ENCODE results near the gene NEK6. TPM values are rescaled to one million over a fixed set of nuclear protein-coding genes. Genes with fewer than 3 reads are reported as not detected.
A peak's percentile ranks its signal among the peaks of the same experiment; 100 is the strongest.

The NEK6 gene
- total RNA-seq, 1 donor from 2014 or later = 24.4 TPM

- H3K27ac Mint-ChIP-seq = no peak overlapping the region
Measured at GRCh38 chr9:124283228-124283814, 25.6 kb downstream of the NEK6 start.

GRCh38 chr9:124284237-124284831 lies 26.6 kb downstream of the NEK6 start:
- no peak for DNase-seq (ENCODE audit: low spot score, unreplicated experiment)
- no peak overlapping the region for H3K27ac Mint-ChIP-seq
- no peak overlapping the region for H3K4me3 Mint-ChIP-seq (ENCODE audit: low read depth)
- H3K4me1 Mint-ChIP-seq (ENCODE audit: low read depth) = no peaks in the 10 kb centered on the region
- no peak for TF ChIP-seq CTCF (IDR thresholded peaks at IDR 0.05; ENCODE audit: unreplicated experiment)
- H3K9me3 Mint-ChIP-seq (ENCODE audit: low read depth) = no peaks in the 10 kb centered on the region
- H3K36me3 Mint-ChIP-seq (ENCODE audit: insufficient read depth) = peaks cover 1% of the 10 kb centered on the region
- no peaks in the 10 kb centered on the region for H3K27me3 Mint-ChIP-seq

More at GRCh38 chr9:124283228-124283814, 25.6 kb downstream of the NEK6 start:
- Mint-ChIP-seq H3K27me3 (no peaks in the 10 kb centered on the region), H3K4me1 (ENCODE audit: low read depth) (no peaks in the 10 kb centered on the region), H3K36me3 (ENCODE audit: insufficient read depth) (peaks cover 1% of the 10 kb centered on the region), H3K4me3 (ENCODE audit: low read depth) (no peak overlapping the region), H3K9me3 (ENCODE audit: low read depth) (no peaks in the 10 kb centered on the region)
- no peak for DNase-seq (ENCODE audit: low spot score, unreplicated experiment)
- no peak for TF ChIP-seq CTCF (IDR thresholded peaks at IDR 0.05; ENCODE audit: unreplicated experiment)

- H3K27ac Mint-ChIP-seq = no peak overlapping the region
- no peaks in the 10 kb centered on the region for H3K27me3 Mint-ChIP-seq
- TF ChIP-seq CTCF (IDR thresholded peaks at IDR 0.05; ENCODE audit: unreplicated experiment) = no peak
- H3K4me1 Mint-ChIP-seq (ENCODE audit: low read depth) = no peaks in the 10 kb centered on the region
- no peak for DNase-seq (ENCODE audit: low spot score, unreplicated experiment)
- H3K9me3 Mint-ChIP-seq (ENCODE audit: low read depth) = no peaks in the 10 kb centered on the region
- peaks cover 1% of the 10 kb centered on the region for H3K36me3 Mint-ChIP-seq (ENCODE audit: insufficient read depth)
- no peak overlapping the region for H3K4me3 Mint-ChIP-seq (ENCODE audit: low read depth)
Measured at GRCh38 chr9:124284940-124285441, 27.2 kb downstream of the NEK6 start.

- TF ChIP-seq CTCF (IDR thresholded peaks at IDR 0.05; ENCODE audit: unreplicated experiment) = no peak
Measured at GRCh38 chr9:124285490-124285889, 27.7 kb downstream of the NEK6 start.

GRCh38 chr9:124285903-124286291 lies 28.1 kb downstream of the NEK6 start:
- Mint-ChIP-seq H3K4me1 (ENCODE audit: low read depth) (no peaks in the 10 kb centered on the region), H3K9me3 (ENCODE audit: low read depth) (no peaks in the 10 kb centered on the region), H3K4me3 (ENCODE audit: low read depth) (no peak overlapping the region), H3K27me3 (no peaks in the 10 kb centered on the region), H3K36me3 (ENCODE audit: insufficient read depth) (peaks cover 1% of the 10 kb centered on the region), H3K27ac (peak overlapping the region; percentile 85)
- no peak for DNase-seq (ENCODE audit: low spot score, unreplicated experiment)
- TF ChIP-seq CTCF (IDR thresholded peaks at IDR 0.05; ENCODE audit: unreplicated experiment) = no peak

More at GRCh38 chr9:124285490-124285889, 27.7 kb downstream of the NEK6 start:
- no peak for DNase-seq (ENCODE audit: low spot score, unreplicated experiment)
- H3K4me3 Mint-ChIP-seq (ENCODE audit: low read depth) = no peak overlapping the region
- no peaks in the 10 kb centered on the region for H3K9me3 Mint-ChIP-seq (ENCODE audit: low read depth)
- peaks cover 1% of the 10 kb centered on the region for H3K36me3 Mint-ChIP-seq (ENCODE audit: insufficient read depth)
- H3K27me3 Mint-ChIP-seq = no peaks in the 10 kb centered on the region
- no peak overlapping the region for H3K27ac Mint-ChIP-seq
- H3K4me1 Mint-ChIP-seq (ENCODE audit: low read depth) = no peaks in the 10 kb centered on the region

Measured in progenitor cell of endocrine pancreas (in vitro differentiated cells).